GM21360 (cell line): ENCODE data around the gene TMEM266.

Experiments
- ATAC-seq: cut with Tn5 transposase; IDR thresholded peaks from one replicate; pipeline ENCODE4 v1.9.1; 2021; ENCODE audit warnings: mild to moderate bottlenecking, moderate library complexity; ENCODE audit not compliant: unreplicated experiment

Gene TMEM266

GRCh38 chr15:76123031-76123430 is 63.2 kb downstream of the TMEM266 start:
- no peak for ATAC-seq

- no peak for ATAC-seq
Observed at GRCh38 chr15:76127169-76127568, 67.4 kb downstream of the TMEM266 start.

- no peak for ATAC-seq
Observed at GRCh38 chr15:76127880-76128279, 68.1 kb downstream of the TMEM266 start.

DNA sequence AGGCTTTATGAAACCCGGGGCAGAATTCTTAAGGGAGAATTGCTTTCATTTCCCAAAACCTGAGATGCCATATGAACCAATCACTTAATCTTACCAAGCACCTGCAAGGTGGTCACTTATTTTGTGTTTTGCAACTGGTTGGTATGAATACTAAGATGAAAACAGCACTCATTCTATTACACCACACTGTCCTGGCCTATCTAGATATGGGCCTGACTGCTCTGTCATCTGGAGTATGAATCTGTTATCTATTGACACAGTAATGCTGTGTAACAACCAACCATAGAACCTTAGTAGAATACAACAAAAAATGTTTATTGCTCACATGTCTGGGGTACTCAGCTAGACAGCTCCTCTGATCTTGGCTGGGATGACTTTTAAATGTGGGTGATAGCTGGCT is 74.8 kb downstream of the TMEM266 start:
- ATAC-seq = no peak

DNA sequence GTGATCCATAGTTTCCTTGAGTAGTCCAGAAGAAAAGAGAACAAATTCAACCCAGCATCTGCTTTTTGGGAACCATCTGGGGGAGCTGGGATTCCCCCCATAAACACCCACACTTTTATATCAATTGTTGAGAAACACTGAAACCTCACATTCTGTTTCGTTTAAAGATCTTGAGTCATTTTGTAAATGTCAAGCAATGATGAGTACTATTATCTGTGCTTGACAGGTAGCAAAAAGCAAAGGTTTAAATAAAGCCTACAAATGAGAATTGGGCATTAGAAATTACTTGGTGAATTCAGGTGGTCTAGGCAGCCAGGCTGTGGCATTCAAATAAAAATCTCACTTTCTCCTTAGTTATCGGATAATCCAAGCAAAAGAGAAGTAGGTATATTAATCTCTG is 75.7 kb downstream of the TMEM266 start:
- ATAC-seq = no peak

DNA sequence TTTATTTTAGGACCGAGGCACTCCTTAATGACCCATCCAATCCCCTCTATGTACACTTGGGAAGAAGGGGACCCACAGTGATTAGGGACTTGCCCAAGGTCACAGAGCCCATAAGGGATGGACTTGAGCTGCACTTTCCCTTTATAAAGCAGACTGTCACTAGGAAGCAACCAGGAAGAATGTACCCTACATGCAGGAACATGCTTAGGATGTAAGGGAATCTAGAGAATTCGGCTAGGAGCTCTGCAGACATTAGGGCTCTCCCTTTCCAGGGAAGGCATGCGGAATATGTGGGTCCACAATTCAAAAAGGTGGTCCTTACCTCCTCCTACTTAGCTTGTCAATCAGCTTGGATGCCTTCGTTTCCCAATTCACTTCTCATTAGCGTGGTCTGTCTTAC is 78.7 kb downstream of the TMEM266 start:
- ATAC-seq = no peak

DNA sequence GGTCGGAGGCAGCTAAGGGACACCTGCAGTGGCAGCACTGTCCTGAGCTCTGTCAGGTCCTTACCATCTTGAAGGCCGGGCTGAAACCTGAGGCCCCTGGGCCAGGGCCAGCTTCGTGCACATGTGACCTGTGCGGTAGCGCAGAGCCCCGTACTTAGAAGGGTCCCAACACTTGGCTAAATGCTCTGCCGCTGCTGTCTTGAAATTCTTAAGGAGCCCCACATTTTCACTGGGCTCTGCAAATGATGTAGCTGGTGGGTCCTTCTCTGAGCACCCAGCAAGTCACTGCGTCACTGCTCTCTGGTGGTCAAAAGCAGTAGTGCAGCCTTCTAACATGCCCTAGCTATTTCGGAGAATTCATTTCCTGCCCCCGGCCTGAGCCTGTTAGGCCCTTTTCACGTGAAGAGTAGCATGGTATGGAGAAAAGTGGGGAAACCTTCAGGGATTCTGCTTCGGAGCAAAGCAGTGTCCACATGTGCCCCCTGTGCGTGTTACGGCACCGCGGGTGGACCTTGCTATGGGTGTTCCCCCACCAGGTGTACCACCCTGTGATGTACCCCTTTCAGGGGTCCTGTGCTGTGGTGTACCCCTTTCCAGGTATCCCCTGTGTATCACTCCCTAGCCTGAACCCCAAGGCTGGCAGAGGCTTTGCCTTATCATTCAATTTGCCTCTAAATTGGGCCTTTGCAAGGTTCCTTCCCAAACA is 79.7 kb downstream of the TMEM266 start:
- no peak for ATAC-seq

DNA sequence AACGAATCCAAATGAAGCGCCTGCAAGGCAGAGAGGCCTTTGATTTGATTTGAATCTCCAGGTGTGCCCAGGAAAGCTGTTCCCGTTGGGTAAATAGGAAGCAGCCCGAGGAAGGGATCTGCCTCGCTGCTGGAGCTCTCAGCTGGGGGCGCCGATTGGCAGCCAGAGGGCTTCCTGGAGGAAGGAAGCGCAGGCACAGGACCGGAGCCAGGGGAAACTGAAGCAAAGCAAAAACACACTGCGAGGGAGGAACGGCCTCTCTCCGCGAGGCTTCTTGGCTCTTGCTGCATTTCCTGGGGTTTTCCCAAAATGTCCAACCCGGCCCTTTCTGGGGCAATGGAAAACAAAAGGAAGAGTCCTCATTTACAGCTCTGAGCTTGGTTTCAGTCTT is 80.3 kb downstream of the TMEM266 start:
- no peak for ATAC-seq

GRCh38 chr15:76146812-76147211 is 87.0 kb downstream of the TMEM266 start:
- ATAC-seq = no peak

DNA sequence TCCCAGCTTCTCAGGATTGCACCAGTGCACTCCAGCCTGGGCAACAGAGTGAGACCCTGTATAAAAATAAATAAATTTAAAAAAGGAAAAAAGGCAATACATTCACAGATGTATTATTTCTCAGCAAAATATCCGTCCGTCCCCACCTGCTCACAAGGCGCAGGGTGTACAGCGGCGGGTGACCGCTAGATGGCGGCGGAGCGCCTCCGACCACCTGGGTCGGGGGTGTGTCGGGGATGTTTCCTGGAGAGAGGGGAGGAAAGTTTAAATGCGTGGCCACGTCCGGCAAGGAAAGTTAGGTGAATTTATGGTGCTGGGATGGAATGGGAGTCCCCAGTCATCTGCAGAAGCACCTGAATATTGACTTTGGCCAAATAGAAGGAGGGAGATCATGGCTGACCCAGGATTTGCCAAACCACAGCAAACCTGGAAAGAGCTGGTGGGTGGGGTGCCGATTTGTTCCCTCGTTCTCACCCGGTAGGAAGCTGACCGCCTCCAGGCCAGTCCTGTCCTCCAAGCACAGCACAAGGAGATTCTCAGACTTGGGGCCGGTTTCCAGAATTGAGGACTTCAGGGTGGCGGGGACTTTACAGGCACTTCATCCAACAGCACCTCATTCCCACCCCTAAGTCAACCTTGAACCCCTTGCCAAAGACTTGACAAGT is 88.3 kb downstream of the TMEM266 start:
- no peak for ATAC-seq

GRCh38 chr15:76149291-76149915 is 89.6 kb downstream of the TMEM266 start:
- ATAC-seq = no peak

GRCh38 chr15:76150513-76150912 is 90.7 kb downstream of the TMEM266 start:
- ATAC-seq = peak; percentile 8

DNA sequence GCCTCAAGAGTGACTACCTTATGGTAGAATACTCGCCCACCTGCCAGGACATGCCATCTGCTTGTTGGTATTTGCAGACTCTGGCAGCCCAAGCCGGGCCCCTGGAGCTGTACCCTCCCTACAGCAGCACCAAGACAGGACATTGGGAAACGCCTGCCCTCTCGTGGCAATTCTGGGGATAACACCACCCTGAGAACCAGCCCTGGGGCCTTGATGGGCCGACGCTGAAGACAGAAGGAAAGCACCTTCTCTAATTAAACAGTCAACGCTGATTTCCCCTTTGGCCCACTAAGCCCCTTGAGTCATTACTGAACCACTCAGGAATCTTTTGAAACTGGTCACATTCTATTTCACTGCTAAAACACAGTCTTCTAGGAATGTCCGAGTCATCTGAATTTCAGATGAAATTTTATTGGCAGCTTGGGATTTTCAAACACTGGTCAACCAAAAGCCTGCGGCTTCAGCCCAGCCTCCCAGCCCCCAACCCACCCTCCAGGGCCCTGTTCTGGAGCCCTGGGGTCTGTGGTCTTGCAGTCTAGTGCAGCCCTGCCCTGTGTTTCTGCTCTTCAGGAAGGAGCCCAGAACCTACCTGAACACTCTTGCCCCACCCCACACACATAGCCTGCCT is 91.3 kb downstream of the TMEM266 start:
- peak; percentile 74 for ATAC-seq

DNA sequence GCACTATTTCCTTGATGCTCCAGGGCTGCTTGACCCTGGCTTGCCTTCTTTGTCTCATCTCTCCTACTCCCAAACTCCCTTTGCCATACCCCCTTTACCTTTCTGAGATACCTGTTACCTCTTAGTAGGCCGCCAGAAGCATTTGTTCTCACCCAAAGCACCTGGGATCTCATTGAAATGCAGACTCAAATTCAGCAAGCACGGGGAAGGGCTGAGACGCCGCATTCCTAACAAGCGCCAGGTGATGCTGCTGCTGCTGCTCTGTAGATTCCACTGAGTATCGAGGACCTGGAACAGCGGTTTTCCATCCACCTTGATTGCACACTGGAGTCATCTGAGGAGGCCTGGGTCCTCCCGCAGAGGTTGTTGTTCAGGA is 91.8 kb downstream of the TMEM266 start:
- no peak for ATAC-seq

DNA sequence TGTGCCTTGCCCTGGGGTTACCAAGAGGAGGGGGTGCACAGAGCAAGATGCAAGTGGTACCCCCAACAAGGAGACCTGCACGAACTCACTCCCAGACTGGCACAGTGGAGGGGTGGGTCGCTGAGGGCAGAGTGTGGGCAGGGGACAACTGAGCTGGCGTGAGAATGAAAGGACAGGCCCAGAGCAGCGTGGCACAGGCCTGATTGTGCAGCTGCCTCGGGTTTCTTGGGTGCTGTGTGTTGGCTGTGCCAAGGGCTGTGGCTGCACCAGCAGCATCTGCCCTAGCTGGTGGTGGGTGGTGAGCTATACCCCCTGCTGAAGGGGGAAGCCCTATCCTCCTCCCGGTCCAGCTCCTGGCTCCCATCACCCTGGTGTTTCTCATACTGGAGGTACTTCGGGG is 92.4 kb downstream of the TMEM266 start:
- no peak for ATAC-seq

- ATAC-seq = no peak
Observed at GRCh38 chr15:76153241-76154197, 93.7 kb downstream of the TMEM266 start.

DNA sequence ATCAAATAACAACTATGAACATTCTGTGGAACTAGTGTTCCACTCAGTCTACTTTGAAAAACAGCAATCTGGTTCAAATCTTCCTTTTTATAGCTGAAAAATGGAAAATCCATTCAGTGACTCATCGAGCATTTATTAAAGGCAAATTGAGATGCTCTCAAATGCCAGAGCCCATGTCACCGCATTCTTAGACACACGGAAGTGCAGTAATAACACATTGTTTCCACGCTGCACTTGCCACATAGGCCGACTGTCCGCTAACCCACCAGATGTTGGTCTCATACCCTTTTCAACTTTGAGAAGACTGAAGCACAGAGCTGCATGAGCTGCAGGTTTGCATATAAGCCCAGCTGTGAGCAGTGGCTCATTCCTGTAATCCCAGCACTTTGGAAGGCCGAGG is 95.9 kb downstream of the TMEM266 start:
- no peak for ATAC-seq

DNA sequence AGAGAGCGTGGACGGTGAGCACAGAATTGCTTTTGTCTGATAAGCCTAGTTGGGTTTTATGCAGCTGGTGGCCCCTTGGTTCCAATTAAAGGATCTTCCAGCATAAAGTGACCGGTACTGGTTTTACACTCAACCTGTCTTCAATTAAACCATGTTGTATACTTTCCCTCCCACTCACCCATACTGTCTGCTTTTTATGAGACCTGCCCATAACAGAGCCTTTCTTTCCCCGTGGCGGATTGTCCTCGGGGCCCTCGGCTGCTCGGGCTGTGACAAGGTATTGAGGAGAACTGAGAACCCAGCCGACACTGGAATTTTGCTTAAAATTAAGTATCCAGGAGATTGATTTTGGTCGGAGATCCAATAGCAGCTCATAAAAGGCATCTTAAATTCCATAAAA is 98.4 kb downstream of the TMEM266 start:
- no peak for ATAC-seq

GRCh38 chr15:76158815-76159214 is 99.0 kb downstream of the TMEM266 start:
- no peak for ATAC-seq

DNA sequence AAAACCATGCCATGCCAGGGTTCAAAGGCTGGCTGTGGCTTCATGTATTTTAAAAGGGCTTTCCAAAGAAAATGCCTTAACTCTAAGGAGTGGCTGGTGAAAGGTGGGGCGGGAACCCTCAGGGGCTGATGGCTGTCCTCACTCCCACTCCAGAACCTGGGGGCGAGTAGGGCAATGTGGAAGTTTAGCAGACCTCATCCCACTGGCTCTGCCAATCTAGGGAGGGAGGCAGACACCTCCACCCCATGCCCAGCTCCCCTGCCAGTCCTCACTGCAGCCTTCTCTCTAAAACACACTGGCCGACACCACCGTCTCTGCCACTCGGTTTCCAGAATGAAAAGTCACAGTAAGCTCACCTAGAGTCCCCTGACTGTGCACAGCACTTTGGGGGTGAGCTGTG is 99.5 kb downstream of the TMEM266 start:
- no peak for ATAC-seq
